Embryonic facial prominence (tissue), 1 donor: ENCODE measurements around the gene HEATR3.

ENCODE experiments used
- DNase-seq: peaks from one replicate; pipeline ENCODE4 v3.0.0-alpha.2; 2016; ENCODE audit errors: extremely low spot score

HEATR3 gene

DNA sequence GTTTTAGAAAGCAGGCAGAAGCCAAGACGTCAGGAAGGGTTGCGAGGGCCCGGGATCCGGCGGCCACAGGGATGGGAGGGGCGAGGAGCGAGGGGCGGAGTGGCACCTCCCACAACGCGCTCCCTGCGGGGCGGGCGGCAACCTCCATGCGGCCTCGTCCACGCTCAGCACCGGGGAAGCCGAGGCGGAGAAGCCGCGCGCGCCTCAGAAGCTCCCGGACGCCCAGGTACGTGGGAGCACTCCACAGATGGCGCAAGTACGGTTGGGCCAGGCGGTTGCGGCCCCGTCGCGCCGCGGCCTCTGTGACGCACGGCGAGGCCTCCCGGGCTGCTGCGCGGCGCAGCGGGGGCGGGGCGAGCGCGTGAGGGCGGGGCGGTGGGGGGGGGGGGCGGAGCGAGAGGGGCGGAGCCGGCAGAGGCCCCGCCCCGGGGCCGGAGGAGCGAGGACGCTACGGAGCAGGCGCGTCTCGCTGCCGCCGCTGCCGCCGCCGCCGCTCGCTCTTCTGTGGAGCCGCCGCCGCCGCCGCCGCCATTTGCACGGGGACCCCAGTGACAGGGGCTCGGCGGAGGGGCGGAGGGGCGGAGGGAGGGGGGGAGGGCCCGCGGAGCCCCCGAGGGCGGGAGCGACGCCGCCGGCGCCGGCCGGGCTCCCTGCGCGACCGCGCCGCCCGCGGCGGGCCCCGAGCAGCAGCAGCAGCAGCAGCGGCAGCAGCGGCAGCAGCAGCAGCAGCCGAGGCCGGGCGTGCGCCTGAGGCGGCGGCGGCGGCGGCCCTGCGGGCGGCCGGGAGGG is 87.2 kb downstream of the HEATR3 start, which contains the start of gene TENT4B:
TENT4B (plus strand) TSS at position 500 of the 789 bp plus-strand sequence. CDS start 316 bp downstream, outside the sequence.
- peak; percentile 64 for DNase-seq

GRCh38 chr16:50153596-50154419 is 88.0 kb downstream of the HEATR3 start:
- no peak for DNase-seq

DNA sequence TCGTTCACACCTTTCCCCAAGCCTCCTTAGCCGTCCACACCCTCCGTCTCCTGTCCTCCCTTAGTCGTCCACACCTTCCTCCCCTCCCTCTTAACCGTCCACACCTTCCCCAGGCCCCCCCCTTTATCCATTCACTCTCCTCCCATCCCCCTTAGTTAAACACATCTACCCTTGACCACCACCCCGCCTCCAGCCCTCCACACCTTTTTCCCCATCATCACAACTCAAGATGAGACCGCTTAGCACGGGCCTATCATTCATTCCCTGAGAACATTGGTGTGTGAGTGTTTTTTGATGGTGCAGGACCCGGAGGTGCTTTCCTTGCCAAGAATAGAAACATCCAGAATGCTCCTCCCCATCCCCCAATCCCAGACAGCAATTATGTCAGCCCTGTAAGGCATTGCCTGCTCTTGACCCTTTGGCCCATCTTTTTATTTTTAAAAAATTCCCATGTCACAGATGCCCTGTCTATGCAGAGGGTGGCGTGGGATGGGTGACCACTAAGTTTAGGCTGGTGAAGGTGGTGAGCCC is 88.7 kb downstream of the HEATR3 start:
- no peak for DNase-seq

- DNase-seq = no peak
Measured at GRCh38 chr16:50155925-50156324, 90.2 kb downstream of the HEATR3 start.
